ENCODE results near the gene AK3. TPM values are rescaled to one million over a fixed set of nuclear protein-coding genes. Genes with fewer than 3 reads are reported as not detected.

The AK3 gene
- polyA plus RNA-seq, 1 donor (not counting 4 experiments of a cell fraction or from before 2014, with no cell fraction given): 45.8 TPM

- peak overlapping the region; percentile 64 for H3K4me2 ChIP-seq (ENCODE audit: control insufficient read depth, extremely low read depth, insufficient read depth, low read depth, low read length)
- dilution Hi-C loops (cut with MboI; ENCODE audit: extremely low pct_ligation_motif_present, low sequenced_read_pairs): no loop called here
- no peaks in the 10 kb centered on the region for H3K36me3 ChIP-seq (ENCODE audit: control insufficient read depth in 2 of 2, extremely low read depth in 1 of 2, insufficient read depth in 2 of 2, low read length in 2 of 2)
- no peak overlapping the region for H3K9ac ChIP-seq (ENCODE audit: control insufficient read depth, extremely low read depth, insufficient read depth, low read length)
- H3K9me1 ChIP-seq (ENCODE audit: control insufficient read depth, extremely low read depth, insufficient read depth, low read length): no peaks in the 10 kb centered on the region
- H4K20me1 ChIP-seq (ENCODE audit: control insufficient read depth, extremely low read depth, insufficient read depth, low read length): no peaks in the 10 kb centered on the region
- H3K27me3 ChIP-seq (ENCODE audit: control insufficient read depth, extremely low read depth, insufficient read depth, low read length): no peaks in the 10 kb centered on the region
- FAIRE-seq (no peak), DNase-seq (ENCODE audit: low read depth, low spot score) (no peak)
- H3K9me3 ChIP-seq (ENCODE audit: control insufficient read depth, low read depth, low read length): no peaks in the 10 kb centered on the region
- H3K4me3 ChIP-seq (ENCODE audit: control insufficient read depth in 2 of 3, extremely low read depth in 1 of 3, insufficient read depth in 2 of 3, low read depth in 1 of 3, low read length in 3 of 3): no peak overlapping the region
- H2AFZ ChIP-seq (ENCODE audit: control insufficient read depth, low read length): peak overlapping the region; percentile 34
- no peaks in the 10 kb centered on the region for H3K79me2 ChIP-seq (ENCODE audit: control insufficient read depth, insufficient read depth, low read length)
- H3K27ac ChIP-seq (ENCODE audit: control insufficient read depth, insufficient read depth, low read length): no peak overlapping the region
- TF ChIP-seq EZH2 (IDR thresholded peaks at IDR 0.05; ENCODE audit: low read length): no peak
- TF ChIP-seq CTCF (optimal IDR thresholded peaks at IDR 0.05 in 1 of 3, IDR thresholded peaks at IDR 0.05 in 1 of 3, conservative IDR thresholded peaks at IDR 0.05 in 1 of 3; ENCODE audit: extremely low read depth in 1 of 3, insufficient read depth in 2 of 3, low read length in 3 of 3): no peak
- H3K4me1 ChIP-seq (ENCODE audit: control insufficient read depth, extremely low read depth, insufficient read depth, low read length): peaks cover 6% of the 10 kb centered on the region
These were observed 22.0 kb upstream of the AK3 start for GRCh38 chr9:4762886-4763541.

DNA sequence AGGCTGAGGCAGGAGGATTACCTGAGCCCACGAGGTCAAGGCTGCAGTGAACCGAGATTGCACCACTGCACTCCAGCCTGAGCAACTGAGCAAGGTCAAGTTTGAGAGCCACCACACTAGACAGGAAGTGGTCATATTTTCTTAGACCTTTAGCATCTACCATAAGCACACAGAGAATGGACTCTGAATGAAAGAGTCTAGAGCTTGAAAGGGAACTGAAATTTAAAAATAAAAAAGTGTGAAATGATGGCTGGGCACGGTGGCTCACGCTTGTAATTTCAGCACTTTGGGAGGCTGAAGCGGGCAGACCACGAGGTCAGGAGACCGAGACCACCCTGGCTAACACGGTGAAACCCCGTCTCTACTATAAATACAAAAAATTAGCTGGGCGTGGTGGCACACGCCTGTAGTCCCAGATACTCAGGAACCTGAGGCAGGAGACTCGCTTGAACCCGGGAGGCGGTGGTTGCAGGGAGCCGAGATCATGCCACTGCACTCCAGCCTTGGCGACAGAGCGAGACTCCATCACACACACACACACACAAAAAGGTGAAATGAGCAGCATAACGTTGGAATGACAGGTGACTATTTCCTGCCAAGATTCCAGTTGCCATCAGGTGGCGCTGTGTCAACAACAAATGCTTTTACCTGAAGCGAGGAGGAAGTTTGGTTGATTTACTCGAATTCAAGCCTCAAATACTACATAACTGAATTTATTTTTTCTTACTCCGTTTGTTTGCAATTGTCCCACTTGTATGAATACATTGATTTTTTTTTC is 21.3 kb upstream of the AK3 start:
- DNase-seq (ENCODE audit: low read depth, low spot score) (no peak), FAIRE-seq (peak; percentile 80)
- Histone ChIP-seq H3K9me3 (ENCODE audit: control insufficient read depth, low read depth, low read length) (no peaks in the 10 kb centered on the region), H2AFZ (ENCODE audit: control insufficient read depth, low read length) (no peak overlapping the region), H3K27ac (ENCODE audit: control insufficient read depth, insufficient read depth, low read length) (no peak overlapping the region), H3K4me1 (ENCODE audit: control insufficient read depth, extremely low read depth, insufficient read depth, low read length) (peaks cover 6% of the 10 kb centered on the region), H3K27me3 (ENCODE audit: control insufficient read depth, extremely low read depth, insufficient read depth, low read length) (no peaks in the 10 kb centered on the region), H3K36me3 (ENCODE audit: control insufficient read depth in 2 of 2, extremely low read depth in 1 of 2, insufficient read depth in 2 of 2, low read length in 2 of 2) (no peaks in the 10 kb centered on the region), H3K4me3 (ENCODE audit: control insufficient read depth in 2 of 3, extremely low read depth in 1 of 3, insufficient read depth in 2 of 3, low read depth in 1 of 3, low read length in 3 of 3) (no peak overlapping the region), H3K4me2 (ENCODE audit: control insufficient read depth, extremely low read depth, insufficient read depth, low read depth, low read length) (peak overlapping the region; percentile 64), H3K79me2 (ENCODE audit: control insufficient read depth, insufficient read depth, low read length) (no peaks in the 10 kb centered on the region), H4K20me1 (ENCODE audit: control insufficient read depth, extremely low read depth, insufficient read depth, low read length) (no peaks in the 10 kb centered on the region), H3K9me1 (ENCODE audit: control insufficient read depth, extremely low read depth, insufficient read depth, low read length) (no peaks in the 10 kb centered on the region), H3K9ac (ENCODE audit: control insufficient read depth, extremely low read depth, insufficient read depth, low read length) (no peak overlapping the region)
- dilution Hi-C loops (cut with MboI; ENCODE audit: extremely low pct_ligation_motif_present, low sequenced_read_pairs): no loop called here
- TF ChIP-seq EZH2 (IDR thresholded peaks at IDR 0.05; ENCODE audit: low read length): no peak
- peak; percentile 67 to 95 (median 80) for TF ChIP-seq CTCF (optimal IDR thresholded peaks at IDR 0.05 in 1 of 3, IDR thresholded peaks at IDR 0.05 in 1 of 3, conservative IDR thresholded peaks at IDR 0.05 in 1 of 3; ENCODE audit: extremely low read depth in 1 of 3, insufficient read depth in 2 of 3, low read length in 3 of 3)
